ENCODE results near the gene SYF2.

SYF2 gene

GRCh38 chr1:25174730-25175612 is 57.3 kb downstream of the SYF2 start:
- H3K36me3 ChIP-seq (ENCODE audit: control insufficient read depth, insufficient read depth, low read length), result no peaks in the 10 kb centered on the region
- H3K9me3 ChIP-seq (ENCODE audit: control insufficient read depth, insufficient read depth, low read depth, low read length), result peaks cover 12% of the 10 kb centered on the region; the same call in 1 of the 2 replicates
- no peaks in the 10 kb centered on the region for H3K4me1 ChIP-seq (ENCODE audit: control insufficient read depth, insufficient read depth, low read length)
- H3K27ac ChIP-seq (ENCODE audit: low read depth, low read length), result no peak overlapping the region
- H3K4me3 ChIP-seq (ENCODE audit: low read depth, low read length), result no peak overlapping the region
- H3K27me3 ChIP-seq (ENCODE audit: control insufficient read depth, insufficient read depth, low read length), result no peaks in the 10 kb centered on the region
- no peak overlapping the region for H3K9ac ChIP-seq (ENCODE audit: low read length)

- Histone ChIP-seq H3K9me3 (ENCODE audit: control insufficient read depth, insufficient read depth, low read depth, low read length) (peaks cover 12% of the 10 kb centered on the region; the same call in 1 of the 2 replicates), H3K36me3 (ENCODE audit: control insufficient read depth, insufficient read depth, low read length) (no peaks in the 10 kb centered on the region), H3K9ac (ENCODE audit: low read length) (no peak overlapping the region), H3K4me3 (ENCODE audit: low read depth, low read length) (no peak overlapping the region), H3K27me3 (ENCODE audit: control insufficient read depth, insufficient read depth, low read length) (no peaks in the 10 kb centered on the region), H3K4me1 (ENCODE audit: control insufficient read depth, insufficient read depth, low read length) (no peaks in the 10 kb centered on the region), H3K27ac (ENCODE audit: low read depth, low read length) (no peak overlapping the region)
Observed at GRCh38 chr1:25174363-25174729, 58.0 kb downstream of the SYF2 start.

- H3K9me3 ChIP-seq (ENCODE audit: control insufficient read depth, insufficient read depth, low read depth, low read length), result peaks cover 12% of the 10 kb centered on the region; the same call in 1 of the 2 replicates
- H3K4me1 ChIP-seq (ENCODE audit: control insufficient read depth, insufficient read depth, low read length), result peaks cover 2% of the 10 kb centered on the region
- no peak overlapping the region for H3K27ac ChIP-seq (ENCODE audit: low read depth, low read length)
- no peaks in the 10 kb centered on the region for H3K27me3 ChIP-seq (ENCODE audit: control insufficient read depth, insufficient read depth, low read length)
- no peak overlapping the region for H3K9ac ChIP-seq (ENCODE audit: low read length)
- no peak overlapping the region for H3K4me3 ChIP-seq (ENCODE audit: low read depth, low read length)
- H3K36me3 ChIP-seq (ENCODE audit: control insufficient read depth, insufficient read depth, low read length), result no peaks in the 10 kb centered on the region
Observed at GRCh38 chr1:25173809-25174340, 58.4 kb downstream of the SYF2 start.

Measured in HUES6 (cell line).